Measurements from ENCODE around the gene PSG11. TPM values are rescaled to one million over a fixed set of nuclear protein-coding genes. Genes with fewer than 3 reads are reported as not detected.
"Not testable (repeated sequence)": the region's sequence is repeated elsewhere in the genome, so short reads cannot be mapped to it uniquely, and the experiment has no call there.

PSG11 gene
- total and polyA plus RNA-seq, 2 experiments from 2014 or later: not detected

DNA sequence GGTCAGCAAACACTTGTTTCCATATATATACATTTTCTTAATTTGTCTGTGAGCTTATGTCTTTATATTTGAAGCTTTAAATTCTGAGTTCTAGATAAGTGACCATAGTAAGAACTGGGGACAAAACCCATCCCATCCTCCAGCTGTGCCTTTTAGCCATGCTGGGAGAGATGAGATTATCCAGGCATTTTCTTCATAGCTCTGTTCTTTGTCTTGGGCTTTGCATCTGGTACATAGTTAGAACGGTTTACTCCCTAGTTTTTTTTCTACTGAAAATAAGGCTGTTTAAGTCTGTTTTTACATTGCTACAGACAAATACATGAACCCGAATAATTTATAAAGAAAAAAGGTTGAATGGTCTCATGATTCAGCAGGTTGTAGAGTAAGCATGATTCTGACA, 20.3 kb upstream of the PSG11 start:
- not testable (repeated sequence) for H3K27me3 Mint-ChIP-seq (ENCODE audit: insufficient read depth, low read depth, poor library complexity); H3K79me2 ChIP-seq (replicated peaks; ENCODE audit: insufficient read depth); H3K4me1 ChIP-seq (ENCODE audit: insufficient read depth); H2AFZ ChIP-seq; H3K27me3 ChIP-seq (ENCODE audit: insufficient read depth); H3K36me3 ChIP-seq (ENCODE audit: insufficient read depth); H3K27ac ChIP-seq (ENCODE audit: low read depth); H3K4me3 Mint-ChIP-seq; H3K9me2 ChIP-seq (ENCODE audit: insufficient read depth); H3K4me1 Mint-ChIP-seq; H3K4me3 ChIP-seq; ATAC-seq; H3K4me2 ChIP-seq; H3F3A ChIP-seq (replicated peaks; ENCODE audit: low read depth); H3K27ac Mint-ChIP-seq; DNase-seq (ENCODE audit: low spot score); H4K20me1 ChIP-seq (replicated peaks; ENCODE audit: insufficient read depth)
- Mint-ChIP-seq H3K9me3 (peaks cover 81% of the 10 kb centered on the region), H3K36me3 (ENCODE audit: low read depth) (peaks cover 16% of the 10 kb centered on the region; the same call in 2 of the 3 replicates)

DNA sequence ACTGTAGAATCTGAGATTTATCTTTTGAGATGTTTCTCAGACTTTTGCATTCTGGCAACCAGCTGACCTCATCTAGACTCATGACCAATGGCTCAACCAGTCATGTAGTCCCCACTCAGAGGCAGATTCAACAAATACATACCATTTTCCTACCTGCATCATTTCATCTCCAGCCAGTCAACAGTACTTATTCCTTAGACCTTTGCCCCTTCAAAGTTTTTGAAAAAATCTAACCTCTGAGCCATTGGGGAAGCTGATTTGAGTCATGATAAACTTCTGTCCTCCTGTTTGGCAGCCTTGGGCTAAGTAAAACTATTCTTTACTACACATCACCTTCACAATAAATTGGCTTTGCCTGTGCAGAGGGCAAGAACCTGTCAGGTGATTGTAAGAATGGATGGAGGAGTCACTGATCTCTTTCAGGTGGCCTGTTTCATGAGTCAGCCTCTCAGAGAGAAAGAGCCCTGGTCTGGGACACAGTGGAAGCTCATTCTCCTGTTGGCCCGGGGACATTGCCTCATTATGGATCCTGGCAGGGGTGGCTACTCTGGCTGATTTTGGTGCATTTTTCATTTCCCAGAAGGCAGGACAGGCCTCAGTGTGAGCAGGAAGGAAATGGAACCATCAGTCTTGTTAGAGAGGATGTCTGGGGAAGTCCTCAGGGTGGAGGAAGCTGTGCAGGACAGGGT, 17.4 kb upstream of the PSG11 start:
- H3K4me2 ChIP-seq; H3F3A ChIP-seq (replicated peaks; ENCODE audit: low read depth); H3K4me3 ChIP-seq; ATAC-seq; H3K27me3 ChIP-seq (ENCODE audit: insufficient read depth); H3K27ac ChIP-seq (ENCODE audit: low read depth); H3K36me3 ChIP-seq (ENCODE audit: insufficient read depth); H3K4me1 Mint-ChIP-seq; H4K20me1 ChIP-seq (replicated peaks; ENCODE audit: insufficient read depth); H3K9me2 ChIP-seq (ENCODE audit: insufficient read depth); H3K79me2 ChIP-seq (replicated peaks; ENCODE audit: insufficient read depth); H3K27ac Mint-ChIP-seq; H2AFZ ChIP-seq; H3K4me1 ChIP-seq (ENCODE audit: insufficient read depth); H3K4me3 Mint-ChIP-seq; DNase-seq (ENCODE audit: low spot score); H3K27me3 Mint-ChIP-seq (ENCODE audit: insufficient read depth, low read depth, poor library complexity): not testable (repeated sequence)
- Mint-ChIP-seq H3K9me3 (peaks cover 88% of the 10 kb centered on the region), H3K36me3 (ENCODE audit: low read depth) (peaks cover 12% of the 10 kb centered on the region; the same call in 2 of the 3 replicates)

DNA sequence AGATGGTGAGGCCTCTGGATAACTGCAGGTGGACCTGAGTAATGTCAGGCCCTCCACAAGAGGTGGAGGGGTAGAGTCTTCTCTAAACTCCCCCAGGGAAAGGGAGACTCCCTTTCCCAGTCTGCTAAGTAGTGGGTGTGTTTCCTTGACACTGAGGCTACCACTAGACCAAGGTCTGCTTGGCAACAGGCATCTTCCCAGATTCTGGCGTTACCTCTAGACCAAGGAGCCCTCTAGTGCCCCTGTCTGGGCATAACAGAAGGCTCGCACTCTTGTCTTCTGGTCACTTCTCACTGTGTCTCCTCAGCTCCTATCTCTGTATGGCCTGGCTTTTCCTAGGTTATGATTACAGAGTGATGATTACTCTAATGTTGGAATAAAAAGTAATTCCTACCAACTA, 5.4 kb upstream of the PSG11 start:
- not testable (repeated sequence) for H3K4me3 ChIP-seq; H3K27me3 Mint-ChIP-seq (ENCODE audit: insufficient read depth, low read depth, poor library complexity); H3K36me3 ChIP-seq (ENCODE audit: insufficient read depth); H3K4me1 Mint-ChIP-seq; ATAC-seq; H2AFZ ChIP-seq; H3K27me3 ChIP-seq (ENCODE audit: insufficient read depth); H3K27ac ChIP-seq (ENCODE audit: low read depth); H3F3A ChIP-seq (replicated peaks; ENCODE audit: low read depth); H3K79me2 ChIP-seq (replicated peaks; ENCODE audit: insufficient read depth); H3K4me3 Mint-ChIP-seq; H4K20me1 ChIP-seq (replicated peaks; ENCODE audit: insufficient read depth); H3K4me2 ChIP-seq; H3K4me1 ChIP-seq (ENCODE audit: insufficient read depth); H3K27ac Mint-ChIP-seq; H3K9me2 ChIP-seq (ENCODE audit: insufficient read depth)
- Mint-ChIP-seq H3K36me3 (ENCODE audit: low read depth) (peaks cover 31% of the 10 kb centered on the region), H3K9me3 (peaks cover 96% of the 10 kb centered on the region)
- TF ChIP-seq, protein P1, sequence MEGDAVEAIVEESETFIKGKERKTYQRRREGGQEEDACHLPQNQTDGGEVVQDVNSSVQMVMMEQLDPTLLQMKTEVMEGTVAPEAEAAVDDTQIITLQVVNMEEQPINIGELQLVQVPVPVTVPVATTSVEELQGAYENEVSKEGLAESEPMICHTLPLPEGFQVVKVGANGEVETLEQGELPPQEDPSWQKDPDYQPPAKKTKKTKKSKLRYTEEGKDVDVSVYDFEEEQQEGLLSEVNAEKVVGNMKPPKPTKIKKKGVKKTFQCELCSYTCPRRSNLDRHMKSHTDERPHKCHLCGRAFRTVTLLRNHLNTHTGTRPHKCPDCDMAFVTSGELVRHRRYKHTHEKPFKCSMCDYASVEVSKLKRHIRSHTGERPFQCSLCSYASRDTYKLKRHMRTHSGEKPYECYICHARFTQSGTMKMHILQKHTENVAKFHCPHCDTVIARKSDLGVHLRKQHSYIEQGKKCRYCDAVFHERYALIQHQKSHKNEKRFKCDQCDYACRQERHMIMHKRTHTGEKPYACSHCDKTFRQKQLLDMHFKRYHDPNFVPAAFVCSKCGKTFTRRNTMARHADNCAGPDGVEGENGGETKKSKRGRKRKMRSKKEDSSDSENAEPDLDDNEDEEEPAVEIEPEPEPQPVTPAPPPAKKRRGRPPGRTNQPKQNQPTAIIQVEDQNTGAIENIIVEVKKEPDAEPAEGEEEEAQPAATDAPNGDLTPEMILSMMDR (conservative IDR thresholded peaks at IDR 0.05; ENCODE audit: low read depth in 2 of 2): peak; percentile 36 to 63; a peak in 3 of 4 replicates
- peak; percentile 68 for DNase-seq (ENCODE audit: low spot score)

DNA sequence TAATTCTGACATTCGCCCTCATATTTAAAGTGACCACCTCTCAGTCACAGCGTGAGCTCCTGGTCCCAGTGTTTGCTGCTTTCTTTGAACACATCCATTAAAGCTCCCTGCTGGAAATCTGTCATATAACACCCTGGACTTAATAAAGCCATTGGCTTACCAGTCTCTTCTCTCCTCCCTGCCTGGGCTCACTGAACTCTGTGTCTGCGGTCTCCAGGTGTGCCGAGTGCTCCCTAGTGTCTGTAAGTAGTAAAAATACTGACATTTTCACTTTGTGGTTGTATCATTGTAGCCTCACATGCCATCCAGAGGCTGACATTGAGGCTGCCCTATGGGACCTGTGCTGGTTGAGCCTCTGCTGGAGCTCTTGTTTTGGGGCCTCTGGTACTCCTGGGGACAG, 2.6 kb upstream of the PSG11 start:
- Mint-ChIP-seq H3K9me3 (peaks cover 94% of the 10 kb centered on the region), H3K4me1 (no peaks in the 10 kb centered on the region), H3K4me3 (no peak overlapping the region), H3K36me3 (ENCODE audit: low read depth) (peaks cover 38% of the 10 kb centered on the region), H3K27me3 (ENCODE audit: insufficient read depth, low read depth, poor library complexity) (no peaks in the 10 kb centered on the region), H3K27ac (no peak overlapping the region)
- peak; percentile 1 for DNase-seq (ENCODE audit: low spot score)
- Histone ChIP-seq H3K9me2 (ENCODE audit: insufficient read depth) (no peaks in the 10 kb centered on the region), H3K36me3 (ENCODE audit: insufficient read depth) (no peaks in the 10 kb centered on the region), H3K4me3 (no peak overlapping the region), H2AFZ (no peak overlapping the region), H3K27me3 (ENCODE audit: insufficient read depth) (no peaks in the 10 kb centered on the region), H3K79me2 (replicated peaks; ENCODE audit: insufficient read depth) (no peaks in the 10 kb centered on the region), H3F3A (replicated peaks; ENCODE audit: low read depth) (no peaks in the 10 kb centered on the region), H3K4me1 (ENCODE audit: insufficient read depth) (no peaks in the 10 kb centered on the region), H3K27ac (ENCODE audit: low read depth) (no peak overlapping the region), H4K20me1 (replicated peaks; ENCODE audit: insufficient read depth) (no peaks in the 10 kb centered on the region), H3K4me2 (no peak overlapping the region)
- ATAC-seq: no peak
- TF ChIP-seq JUNB (IDR thresholded peaks at IDR 0.05; ENCODE audit: unreplicated experiment) (no peak), NANOG (IDR thresholded peaks at IDR 0.05; ENCODE audit: borderline replicate concordance) (no peak)

Measured in GM23338 (cell line).